ENCODE results near the gene ROPN1B.

The ROPN1B gene

DNA sequence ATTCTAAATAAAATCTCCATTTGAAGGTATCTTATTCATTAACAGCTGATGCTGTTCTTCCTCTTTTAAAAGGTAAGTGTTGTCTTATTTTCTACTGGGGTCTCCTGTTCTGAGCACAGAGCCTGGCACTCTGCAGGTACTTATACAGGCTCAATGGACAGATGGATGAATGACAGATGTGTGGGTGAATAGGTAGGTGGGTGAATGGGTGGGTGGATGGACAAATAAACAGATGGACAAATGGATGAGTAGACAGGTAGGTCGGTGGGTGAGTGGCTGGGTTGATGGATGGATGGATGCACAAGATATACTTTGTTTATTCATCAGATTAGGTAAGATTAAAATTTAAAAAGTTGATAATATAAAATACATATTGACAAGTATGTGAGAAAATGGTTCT, 61.5 kb downstream of the ROPN1B start:
- no peak for DNase-seq (ENCODE audit: low read depth)

DNA sequence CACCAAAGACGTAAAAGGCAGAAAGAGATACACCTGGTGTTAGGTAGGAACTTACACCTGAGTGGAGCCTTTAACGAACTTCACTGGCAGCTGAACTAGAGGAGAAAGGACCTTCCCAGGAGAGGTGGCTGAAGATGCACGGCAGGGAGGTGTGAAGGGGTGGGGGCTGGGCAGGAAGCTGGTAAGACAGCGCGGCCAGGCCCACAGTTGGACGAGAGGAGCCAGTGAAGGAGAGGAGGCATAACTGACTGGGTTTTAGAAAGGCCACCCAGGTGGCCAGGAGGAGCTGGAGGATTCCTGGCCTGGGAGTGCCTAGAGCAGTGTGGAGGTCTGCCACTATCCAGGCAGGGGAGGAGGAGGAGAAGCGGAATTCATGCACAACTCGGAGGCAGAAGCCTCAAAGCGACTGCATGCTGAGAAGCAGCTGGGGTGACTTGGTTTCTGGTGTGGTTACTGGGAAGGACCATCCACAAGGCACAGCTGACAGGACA, 63.0 kb downstream of the ROPN1B start:
- DNase-seq (ENCODE audit: low read depth), result no peak
